Measurements from ENCODE around the gene CHN2.

- TF ChIP-seq POLR2AphosphoS5 (IDR thresholded peaks at IDR 0.05) (no peak), CTCF (IDR thresholded peaks at IDR 0.05) (no peak), POLR2A (IDR thresholded peaks at IDR 0.05) (no peak)
Observed at GRCh38 chr7:29420011-29420410, 225.4 kb downstream of the CHN2 start.

Measured in transverse colon (tissue), 4 donors.